ENCODE results near the gene LTBP1.

DNA sequence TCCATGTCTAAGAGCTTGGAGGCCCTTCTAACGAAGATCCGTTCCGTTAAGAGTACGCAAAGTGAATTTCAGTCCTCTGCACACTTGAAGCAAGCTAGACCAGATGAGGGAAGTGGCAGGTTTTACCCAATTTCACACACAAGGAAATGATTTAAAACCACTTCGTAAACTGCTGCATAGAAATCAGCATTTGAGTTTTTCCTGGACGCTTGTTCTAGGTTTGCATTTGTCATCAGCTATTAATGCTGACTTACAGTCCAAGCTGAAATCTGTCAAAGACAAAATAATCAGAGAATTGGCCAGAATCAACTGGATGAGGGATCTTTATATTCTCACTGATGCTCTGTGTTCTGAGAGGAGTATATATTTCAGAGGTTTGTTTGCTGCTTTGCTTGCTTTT lies 412.1 kb downstream of the LTBP1 start:
- no peak for TF ChIP-seq POLR2AphosphoS5 (IDR thresholded peaks at IDR 0.05; ENCODE audit: low read depth, low read length)
- TF ChIP-seq, protein P1, sequence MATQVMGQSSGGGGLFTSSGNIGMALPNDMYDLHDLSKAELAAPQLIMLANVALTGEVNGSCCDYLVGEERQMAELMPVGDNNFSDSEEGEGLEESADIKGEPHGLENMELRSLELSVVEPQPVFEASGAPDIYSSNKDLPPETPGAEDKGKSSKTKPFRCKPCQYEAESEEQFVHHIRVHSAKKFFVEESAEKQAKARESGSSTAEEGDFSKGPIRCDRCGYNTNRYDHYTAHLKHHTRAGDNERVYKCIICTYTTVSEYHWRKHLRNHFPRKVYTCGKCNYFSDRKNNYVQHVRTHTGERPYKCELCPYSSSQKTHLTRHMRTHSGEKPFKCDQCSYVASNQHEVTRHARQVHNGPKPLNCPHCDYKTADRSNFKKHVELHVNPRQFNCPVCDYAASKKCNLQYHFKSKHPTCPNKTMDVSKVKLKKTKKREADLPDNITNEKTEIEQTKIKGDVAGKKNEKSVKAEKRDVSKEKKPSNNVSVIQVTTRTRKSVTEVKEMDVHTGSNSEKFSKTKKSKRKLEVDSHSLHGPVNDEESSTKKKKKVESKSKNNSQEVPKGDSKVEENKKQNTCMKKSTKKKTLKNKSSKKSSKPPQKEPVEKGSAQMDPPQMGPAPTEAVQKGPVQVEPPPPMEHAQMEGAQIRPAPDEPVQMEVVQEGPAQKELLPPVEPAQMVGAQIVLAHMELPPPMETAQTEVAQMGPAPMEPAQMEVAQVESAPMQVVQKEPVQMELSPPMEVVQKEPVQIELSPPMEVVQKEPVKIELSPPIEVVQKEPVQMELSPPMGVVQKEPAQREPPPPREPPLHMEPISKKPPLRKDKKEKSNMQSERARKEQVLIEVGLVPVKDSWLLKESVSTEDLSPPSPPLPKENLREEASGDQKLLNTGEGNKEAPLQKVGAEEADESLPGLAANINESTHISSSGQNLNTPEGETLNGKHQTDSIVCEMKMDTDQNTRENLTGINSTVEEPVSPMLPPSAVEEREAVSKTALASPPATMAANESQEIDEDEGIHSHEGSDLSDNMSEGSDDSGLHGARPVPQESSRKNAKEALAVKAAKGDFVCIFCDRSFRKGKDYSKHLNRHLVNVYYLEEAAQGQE (IDR thresholded peaks at IDR 0.05; ENCODE audit: insufficient read depth in 1 of 2, low read depth in 2 of 2, low read length in 1 of 2) = no peak
- TF ChIP-seq CTCF (IDR thresholded peaks at IDR 0.05) = no peak

Measured in Panc1 (cell line).